OCI-LY1 (cell line): ENCODE data around the gene SDHC.

Source experiments
- EZH2 ChIP-seq: fragments of 200-600 bp; sonication (generic), shearing (Covaris generic); IDR thresholded peaks from 2 replicates; pipeline ENCODE4 v1.8.0; 2017; ENCODE audit warnings: borderline replicate concordance, mixed run types, mild to moderate bottlenecking, antibody characterized with exemption, low read length, moderate library complexity, mixed read lengths
- TF ChIP-seq, protein P1 (sequence below): fragments of 200-600 bp; sonication (generic), shearing (Covaris generic); IDR thresholded peaks from 2 replicates; pipeline ENCODE4 v1.5.1; 2017; ENCODE audit warnings: mild to moderate bottlenecking, antibody characterized with exemption, low read length, moderate library complexity, mixed read lengths

- TF ChIP-seq, protein P1, sequence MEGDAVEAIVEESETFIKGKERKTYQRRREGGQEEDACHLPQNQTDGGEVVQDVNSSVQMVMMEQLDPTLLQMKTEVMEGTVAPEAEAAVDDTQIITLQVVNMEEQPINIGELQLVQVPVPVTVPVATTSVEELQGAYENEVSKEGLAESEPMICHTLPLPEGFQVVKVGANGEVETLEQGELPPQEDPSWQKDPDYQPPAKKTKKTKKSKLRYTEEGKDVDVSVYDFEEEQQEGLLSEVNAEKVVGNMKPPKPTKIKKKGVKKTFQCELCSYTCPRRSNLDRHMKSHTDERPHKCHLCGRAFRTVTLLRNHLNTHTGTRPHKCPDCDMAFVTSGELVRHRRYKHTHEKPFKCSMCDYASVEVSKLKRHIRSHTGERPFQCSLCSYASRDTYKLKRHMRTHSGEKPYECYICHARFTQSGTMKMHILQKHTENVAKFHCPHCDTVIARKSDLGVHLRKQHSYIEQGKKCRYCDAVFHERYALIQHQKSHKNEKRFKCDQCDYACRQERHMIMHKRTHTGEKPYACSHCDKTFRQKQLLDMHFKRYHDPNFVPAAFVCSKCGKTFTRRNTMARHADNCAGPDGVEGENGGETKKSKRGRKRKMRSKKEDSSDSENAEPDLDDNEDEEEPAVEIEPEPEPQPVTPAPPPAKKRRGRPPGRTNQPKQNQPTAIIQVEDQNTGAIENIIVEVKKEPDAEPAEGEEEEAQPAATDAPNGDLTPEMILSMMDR = no peak
- TF ChIP-seq EZH2 = no peak
Observed at GRCh38 chr1:161311595-161312181, 2.5 kb upstream of the SDHC start.
